Esophagus muscularis mucosa (tissue), 4 donors: ENCODE data around the gene EPSTI1.

Experiments used
- CTCF ChIP-seq, 3 experiments: fragments of 200-600 bp in 2 of 3; fragments of 450-650 bp in 1 of 3; sonication (generic) in 2 of 3; IDR thresholded peaks; one replicate each; pipeline ENCODE4 v1.5.1; 2017 to 2019; ENCODE audit warnings: antibody characterized with exemption in 3 of 3, mild to moderate bottlenecking in 2 of 3, moderate library complexity in 1 of 3
- EP300 ChIP-seq: sonication (generic); formaldehyde crosslinking; IDR thresholded peaks from one replicate; pipeline ENCODE4 v1.6.1; 2017; ENCODE audit warnings: antibody characterized with exemption
- POLR2A ChIP-seq: fragments of 450-650 bp; IDR thresholded peaks from one replicate; pipeline ENCODE4 v1.6.1; 2017; ENCODE audit warnings: antibody characterized with exemption, moderate library complexity, mild to moderate bottlenecking, low read depth
- POLR2AphosphoS5 ChIP-seq, 2 donors: sonication (generic); formaldehyde crosslinking; IDR thresholded peaks; one replicate each; pipeline ENCODE4 v1.6.1; 2017; ENCODE audit warnings: antibody characterized with exemption in 2 of 2

DNA sequence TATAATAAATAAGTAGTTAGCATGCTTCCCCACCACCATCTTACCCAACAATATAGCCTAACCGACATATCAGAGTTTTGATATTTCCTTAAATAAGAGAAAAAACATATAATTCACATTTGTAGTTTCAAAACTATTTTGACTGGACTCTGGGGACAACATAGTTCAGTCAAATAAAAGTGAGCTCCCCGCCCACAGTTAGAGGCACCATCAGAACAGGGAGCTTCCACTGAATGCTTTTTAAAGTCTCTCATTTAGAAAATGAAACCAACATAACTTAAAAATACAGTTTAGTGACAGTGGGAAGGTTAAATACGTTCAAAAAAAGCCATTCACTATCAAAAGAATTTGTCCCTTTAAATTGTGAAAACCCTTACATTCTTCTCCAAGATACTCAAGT lies 92.8 kb downstream of the EPSTI1 start:
- TF ChIP-seq CTCF (IDR thresholded peaks at IDR 0.05), result no peak
- TF ChIP-seq POLR2AphosphoS5 (IDR thresholded peaks at IDR 0.05), result no peak
- TF ChIP-seq POLR2A, result no peak
- no peak for TF ChIP-seq EP300
